OCI-LY7 (cell line): Measurements from ENCODE around the gene WDFY3. TPM values are rescaled to one million over a fixed set of nuclear protein-coding genes. Genes with fewer than 3 reads are reported as not detected.

Source experiments
- BruUV-seq: library from RNA; stranded (reverse); fragments of 400-500 nt; replicated peaks from 2 replicates; lab custom pipeline; 2021; lab: Mats Ljungman, UMichigan
- CTCF ChIA-PET: fragments of 300-600 bp; sonication (Branson Sonifier 250); formaldehyde crosslinking; loops from one replicate; lab custom pipeline; 2022; ENCODE audit warnings: antibody characterized with exemption; ENCODE audit not compliant: unreplicated experiment; lab: Charles Lee
- POLR2A ChIA-PET: fragments of 300-600 bp; sonication (Branson Sonifier 250); formaldehyde crosslinking; loops from one replicate; lab custom pipeline; 2022; ENCODE audit warnings: antibody characterized with exemption; lab: Charles Lee
- DNase-seq: peaks from one replicate; pipeline ENCODE4 v3.0.0-alpha.2; 2015; ENCODE audit warnings: low spot score
- H2AFZ ChIP-seq: fragments of 200-600 bp; sonication (generic), shearing (Covaris generic); 2 replicates; pipeline ENCODE4 v1.6.1; 2014; ENCODE audit warnings: mild to moderate bottlenecking, antibody characterized with exemption, low read length, moderate library complexity
- H3K27ac ChIP-seq: fragments of 200-600 bp; sonication (generic); 2 replicates; pipeline ENCODE4 v1.5.1; 2014; ENCODE audit warnings: mixed run types, low read depth, mild to moderate bottlenecking, moderate library complexity, low read length, inconsistent platforms; ENCODE audit not compliant: poor library complexity, severe bottlenecking
- H3K36me3 ChIP-seq: fragments of 200-600 bp; sonication (generic); 2 replicates; pipeline ENCODE4 v1.6.1; 2014; ENCODE audit warnings: mild to moderate bottlenecking, antibody characterized with exemption, low read length, moderate library complexity, mixed read lengths; ENCODE audit not compliant: insufficient read depth
- H3K4me1 ChIP-seq: fragments of 200-600 bp; sonication (generic); 2 replicates; pipeline ENCODE4 v1.5.1; 2014; ENCODE audit warnings: mild to moderate bottlenecking, low read length; ENCODE audit not compliant: insufficient read depth, poor library complexity, severe bottlenecking
- H3K4me2 ChIP-seq: fragments of 200-600 bp; sonication (generic); 2 replicates; pipeline ENCODE4 v1.6.1; 2014; ENCODE audit warnings: mild to moderate bottlenecking, low read length
- H3K4me3 ChIP-seq: fragments of 200-600 bp; sonication (generic); 2 replicates; pipeline ENCODE4 v1.5.1; 2014; ENCODE audit warnings: mild to moderate bottlenecking, low read depth, low read length; ENCODE audit not compliant: poor library complexity, severe bottlenecking
- H3K79me2 ChIP-seq: fragments of 200-600 bp; sonication (generic); 2 replicates; pipeline ENCODE4 v1.6.1; 2016; ENCODE audit warnings: low read depth, mild to moderate bottlenecking, low read length, moderate library complexity, mixed read lengths; ENCODE audit not compliant: insufficient read depth
- H3K9me2 ChIP-seq: fragments of 200-600 bp; sonication (generic); 2 replicates; pipeline ENCODE4 v1.6.1; 2016; ENCODE audit warnings: mild to moderate bottlenecking, low read length, mixed read lengths; ENCODE audit not compliant: insufficient read depth
- H3K9me3 ChIP-seq: fragments of 200-600 bp; sonication (generic); 2 replicates; pipeline ENCODE4 v1.6.1; 2014; ENCODE audit warnings: mild to moderate bottlenecking, mixed run types, low read length, mixed read lengths
- H4K20me1 ChIP-seq: fragments of 200-600 bp; sonication (generic); 2 replicates; pipeline ENCODE4 v1.6.1; 2014; ENCODE audit warnings: mild to moderate bottlenecking, antibody characterized with exemption, low read length, moderate library complexity, mixed read lengths; ENCODE audit not compliant: insufficient read depth
- EZH2phosphoT487 ChIP-seq: fragments of 200-600 bp; sonication (generic); IDR thresholded peaks from 2 replicates; pipeline ENCODE4 v1.6.1; 2018; ENCODE audit warnings: low read depth, borderline replicate concordance, mild to moderate bottlenecking, mixed run types, antibody characterized with exemption, low read length, moderate library complexity, mixed read lengths
- intact Hi-C: fragments of 100-400 bp; cut with micrococcal nuclease; formaldehyde crosslinking; loops from one replicate; pipeline ENCODE4 v1.10.0; 2022; ENCODE audit not compliant: unreplicated experiment
- total RNA-seq, 2 experiments: library from RNA; depleted of rRNA in 1 of 2; stranded (reverse); fragments of >200 nt in 1 of 2; shearing (Covaris generic) in 1 of 2; gene quantifications; 2 replicates each; pipeline ENCODE4 v1.2.3, GENCODE V29; 2014 to 2022
- TF ChIP-seq, protein P1 (sequence below): fragments of 200-600 bp; sonication (generic); conservative IDR thresholded peaks from 2 replicates; pipeline ENCODE4 v1.5.1; 2014; ENCODE audit warnings: mild to moderate bottlenecking, antibody characterized with exemption, low read length, moderate library complexity, mixed read lengths

Gene WDFY3
- total RNA-seq, 2 experiments from 2014 or later: not detected

DNA sequence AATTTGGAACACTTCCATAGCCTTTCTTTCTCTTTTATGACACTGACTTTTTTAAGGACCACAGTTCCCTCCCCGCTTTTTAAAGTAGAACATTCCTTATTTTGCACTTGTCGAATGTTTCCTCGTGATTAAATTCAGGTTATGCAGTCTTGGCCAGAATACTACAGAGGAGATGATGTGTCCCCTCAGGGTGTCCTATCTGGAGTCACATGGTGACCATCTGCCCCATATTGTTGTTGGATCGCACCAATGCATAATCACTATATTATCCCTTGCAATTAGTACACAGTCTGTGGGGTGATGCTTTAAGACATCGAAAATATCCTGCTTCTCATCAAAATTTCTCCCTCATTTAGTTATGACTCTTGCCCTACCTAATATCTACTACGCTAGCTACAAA, 27.4 kb downstream of the WDFY3 start:
- no TSS peak for BruUV-seq
- DNase-seq: no peak
- Histone ChIP-seq H4K20me1 (no peaks in the 10 kb centered on the region), H3K4me3 (no peak overlapping the region), H3K9me2 (no peaks in the 10 kb centered on the region), H2AFZ (no peak overlapping the region), H3K9me3 (no peaks in the 10 kb centered on the region), H3K27ac (no peak overlapping the region), H3K36me3 (no peaks in the 10 kb centered on the region), H3K79me2 (no peaks in the 10 kb centered on the region), H3K4me1 (no peaks in the 10 kb centered on the region), H3K4me2 (no peak overlapping the region)
- TF ChIP-seq EZH2phosphoT487: no peak
- TF ChIP-seq, protein P1, sequence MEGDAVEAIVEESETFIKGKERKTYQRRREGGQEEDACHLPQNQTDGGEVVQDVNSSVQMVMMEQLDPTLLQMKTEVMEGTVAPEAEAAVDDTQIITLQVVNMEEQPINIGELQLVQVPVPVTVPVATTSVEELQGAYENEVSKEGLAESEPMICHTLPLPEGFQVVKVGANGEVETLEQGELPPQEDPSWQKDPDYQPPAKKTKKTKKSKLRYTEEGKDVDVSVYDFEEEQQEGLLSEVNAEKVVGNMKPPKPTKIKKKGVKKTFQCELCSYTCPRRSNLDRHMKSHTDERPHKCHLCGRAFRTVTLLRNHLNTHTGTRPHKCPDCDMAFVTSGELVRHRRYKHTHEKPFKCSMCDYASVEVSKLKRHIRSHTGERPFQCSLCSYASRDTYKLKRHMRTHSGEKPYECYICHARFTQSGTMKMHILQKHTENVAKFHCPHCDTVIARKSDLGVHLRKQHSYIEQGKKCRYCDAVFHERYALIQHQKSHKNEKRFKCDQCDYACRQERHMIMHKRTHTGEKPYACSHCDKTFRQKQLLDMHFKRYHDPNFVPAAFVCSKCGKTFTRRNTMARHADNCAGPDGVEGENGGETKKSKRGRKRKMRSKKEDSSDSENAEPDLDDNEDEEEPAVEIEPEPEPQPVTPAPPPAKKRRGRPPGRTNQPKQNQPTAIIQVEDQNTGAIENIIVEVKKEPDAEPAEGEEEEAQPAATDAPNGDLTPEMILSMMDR: no peak
- CTCF ChIA-PET: no interaction called here
- POLR2A ChIA-PET: no interaction called here
- intact Hi-C loops: no loop called here

GRCh38 chr4:84938316-84938715, 28.2 kb downstream of the WDFY3 start:
- Histone ChIP-seq H3K4me2 (no peak overlapping the region), H3K9me2 (no peaks in the 10 kb centered on the region), H3K27ac (no peak overlapping the region), H4K20me1 (no peaks in the 10 kb centered on the region), H3K4me3 (no peak overlapping the region), H3K9me3 (no peaks in the 10 kb centered on the region), H3K79me2 (no peaks in the 10 kb centered on the region), H3K36me3 (no peaks in the 10 kb centered on the region), H3K4me1 (no peaks in the 10 kb centered on the region), H2AFZ (no peak overlapping the region)
- ChIA-PET CTCF (no interaction called here), POLR2A (no interaction called here)
- BruUV-seq: no TSS peak
- DNase-seq: no peak
- intact Hi-C loops: no loop called here
- TF ChIP-seq EZH2phosphoT487: no peak
- TF ChIP-seq, protein P1: no peak

DNA sequence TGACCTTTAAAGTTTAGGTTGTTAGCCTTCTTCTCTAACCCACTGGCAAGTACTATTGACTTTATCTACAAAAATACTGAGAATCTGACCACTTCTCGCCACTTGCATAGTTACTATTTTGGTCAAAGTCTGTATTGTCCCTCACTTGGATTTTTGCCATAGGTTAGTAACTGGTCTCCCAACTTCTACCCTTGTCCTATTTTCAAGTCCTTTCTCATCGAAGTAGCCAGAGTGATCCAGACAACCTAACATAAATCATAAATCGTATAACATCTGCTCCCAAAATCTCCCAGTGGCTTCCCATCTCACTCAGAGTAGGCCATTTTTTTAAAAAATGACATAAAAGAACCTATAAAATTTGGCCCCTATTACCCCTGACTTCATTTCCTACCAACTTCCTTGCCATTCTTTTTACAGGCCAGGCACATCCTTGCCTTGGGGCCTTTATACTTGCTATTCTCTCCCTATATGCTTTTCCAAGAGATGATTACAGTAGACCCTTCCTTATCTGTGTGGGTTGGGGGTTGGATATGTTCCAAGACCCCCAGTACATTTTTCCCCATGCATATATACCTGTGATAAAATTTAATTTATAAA, 29.0 kb downstream of the WDFY3 start:
- no peaks in the 10 kb centered on the region for H4K20me1 ChIP-seq
- no peaks in the 10 kb centered on the region for H3K9me3 ChIP-seq
- ChIA-PET POLR2A (no interaction called here), CTCF (no interaction called here)
- no peak overlapping the region for H2AFZ ChIP-seq
- H3K79me2 ChIP-seq: no peaks in the 10 kb centered on the region
- H3K9me2 ChIP-seq: no peaks in the 10 kb centered on the region
- TF ChIP-seq, protein P1: no peak
- no peak for TF ChIP-seq EZH2phosphoT487
- BruUV-seq: no TSS peak
- no peak overlapping the region for H3K4me2 ChIP-seq
- H3K27ac ChIP-seq: no peak overlapping the region
- intact Hi-C loops: no loop called here
- no peak overlapping the region for H3K4me3 ChIP-seq
- no peaks in the 10 kb centered on the region for H3K4me1 ChIP-seq
- no peaks in the 10 kb centered on the region for H3K36me3 ChIP-seq
- no peak for DNase-seq
